Measurements from ENCODE around the gene EXD3. TPM values are rescaled to one million over a fixed set of nuclear protein-coding genes. Genes with fewer than 3 reads are reported as not detected.

The EXD3 gene
- total RNA-seq, 2 experiments from 2014 or later = 20.8 to 27.0 TPM

DNA sequence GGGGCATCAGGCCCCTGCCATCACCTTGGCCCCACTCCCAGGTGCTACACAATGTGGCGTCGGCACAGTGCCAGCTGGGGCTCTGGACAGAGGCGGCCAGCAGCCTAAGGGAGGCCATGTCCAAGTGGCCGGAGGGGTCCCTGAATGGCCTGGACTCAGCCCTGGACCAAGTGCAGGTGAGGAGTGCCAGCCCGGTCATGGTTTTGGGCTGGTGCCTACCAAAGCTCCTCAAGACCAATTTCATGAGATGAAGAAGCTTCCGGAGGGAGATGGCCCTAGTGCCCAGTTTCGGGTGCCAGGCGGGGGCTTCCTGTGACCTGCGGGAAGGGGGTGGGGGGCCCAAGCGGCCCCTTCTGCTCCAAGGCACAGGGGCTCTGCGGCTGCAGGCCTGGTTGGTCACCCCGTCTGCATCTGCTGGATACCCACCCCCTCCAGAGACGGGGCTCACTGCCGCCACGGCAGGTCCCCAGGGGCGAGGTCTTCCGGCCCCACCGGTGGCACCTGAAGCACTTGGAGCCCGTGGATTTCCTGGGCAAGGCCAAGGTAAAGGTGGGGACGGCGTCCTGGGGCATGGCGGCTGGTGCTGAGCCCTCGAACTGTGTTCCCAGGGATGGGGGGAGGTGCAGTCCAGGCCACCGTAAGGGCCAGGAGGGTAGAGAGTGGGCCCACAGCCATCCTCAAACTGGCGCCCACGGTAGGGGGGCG, 6.0 kb upstream of the EXD3 start:
- Histone ChIP-seq H2AFZ (ENCODE audit: low read length) (no peak overlapping the region), H3K4me1 (ENCODE audit: insufficient read depth, low read length, poor library complexity, severe bottlenecking) (peaks cover 18% of the 10 kb centered on the region), H3K27ac (ENCODE audit: low read depth, low read length, poor library complexity, severe bottlenecking) (no peak overlapping the region), H3K4me3 (ENCODE audit: low read depth, low read length, poor library complexity, severe bottlenecking) (no peak overlapping the region), H4K20me1 (ENCODE audit: insufficient read depth, low read length) (no peaks in the 10 kb centered on the region), H3K9me3 (ENCODE audit: low read length) (no peaks in the 10 kb centered on the region), H3K36me3 (ENCODE audit: insufficient read depth, low read length) (no peaks in the 10 kb centered on the region), H3K9me2 (ENCODE audit: insufficient read depth, low read length) (no peaks in the 10 kb centered on the region), H3K4me2 (ENCODE audit: low read length) (no peak overlapping the region), H3K79me2 (ENCODE audit: insufficient read depth, low read depth, low read length) (no peaks in the 10 kb centered on the region)
- intact Hi-C loops (cut with micrococcal nuclease; ENCODE audit: unreplicated experiment) = no loop called here
- ChIA-PET POLR2A (interaction anchor here (0.6 kb wide), 1 partner anchor 315 kb away, joined by 6 read pairs; no protein-coding TSS in a partner anchor), CTCF (ENCODE audit: unreplicated experiment) (interaction anchor here (0.6 kb wide), 1 partner anchor 159 kb away, joined by 13 read pairs; no protein-coding TSS in a partner anchor)
- BruUV-seq (replicated peaks) = no TSS peak
- no peak for DNase-seq (ENCODE audit: low spot score)
- no peak for TF ChIP-seq EZH2phosphoT487 (IDR thresholded peaks at IDR 0.05; ENCODE audit: borderline replicate concordance, low read depth, low read length)
- TF ChIP-seq, protein P1, sequence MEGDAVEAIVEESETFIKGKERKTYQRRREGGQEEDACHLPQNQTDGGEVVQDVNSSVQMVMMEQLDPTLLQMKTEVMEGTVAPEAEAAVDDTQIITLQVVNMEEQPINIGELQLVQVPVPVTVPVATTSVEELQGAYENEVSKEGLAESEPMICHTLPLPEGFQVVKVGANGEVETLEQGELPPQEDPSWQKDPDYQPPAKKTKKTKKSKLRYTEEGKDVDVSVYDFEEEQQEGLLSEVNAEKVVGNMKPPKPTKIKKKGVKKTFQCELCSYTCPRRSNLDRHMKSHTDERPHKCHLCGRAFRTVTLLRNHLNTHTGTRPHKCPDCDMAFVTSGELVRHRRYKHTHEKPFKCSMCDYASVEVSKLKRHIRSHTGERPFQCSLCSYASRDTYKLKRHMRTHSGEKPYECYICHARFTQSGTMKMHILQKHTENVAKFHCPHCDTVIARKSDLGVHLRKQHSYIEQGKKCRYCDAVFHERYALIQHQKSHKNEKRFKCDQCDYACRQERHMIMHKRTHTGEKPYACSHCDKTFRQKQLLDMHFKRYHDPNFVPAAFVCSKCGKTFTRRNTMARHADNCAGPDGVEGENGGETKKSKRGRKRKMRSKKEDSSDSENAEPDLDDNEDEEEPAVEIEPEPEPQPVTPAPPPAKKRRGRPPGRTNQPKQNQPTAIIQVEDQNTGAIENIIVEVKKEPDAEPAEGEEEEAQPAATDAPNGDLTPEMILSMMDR (conservative IDR thresholded peaks at IDR 0.05; ENCODE audit: low read length) = no peak

DNA sequence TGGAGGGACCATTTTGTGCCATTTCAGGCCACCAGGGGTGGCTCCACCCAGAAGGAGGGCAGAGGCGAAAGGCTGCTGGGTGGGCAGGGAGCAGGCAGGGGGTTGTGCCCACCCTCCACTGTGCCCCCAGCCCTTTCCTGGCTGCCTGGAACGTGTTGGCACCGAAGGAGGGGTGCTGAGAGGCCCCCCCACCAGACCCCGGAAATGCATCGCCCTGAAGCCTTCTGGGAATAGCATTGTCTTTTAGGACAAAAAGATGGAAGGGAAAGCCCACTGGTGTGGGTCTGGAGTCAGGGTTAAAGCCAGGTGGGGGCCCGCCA, 5.3 kb upstream of the EXD3 start:
- H3K4me1 ChIP-seq (ENCODE audit: insufficient read depth, low read length, poor library complexity, severe bottlenecking) = peaks cover 18% of the 10 kb centered on the region
- no peak overlapping the region for H2AFZ ChIP-seq (ENCODE audit: low read length)
- TF ChIP-seq EZH2phosphoT487 (IDR thresholded peaks at IDR 0.05; ENCODE audit: borderline replicate concordance, low read depth, low read length) = no peak
- TF ChIP-seq, protein P1 (conservative IDR thresholded peaks at IDR 0.05; ENCODE audit: low read length) = no peak
- no peaks in the 10 kb centered on the region for H3K79me2 ChIP-seq (ENCODE audit: insufficient read depth, low read depth, low read length)
- CTCF ChIA-PET (ENCODE audit: unreplicated experiment) = interaction anchor here (0.6 kb wide), 1 partner anchor 159 kb away, joined by 13 read pairs; no protein-coding TSS in a partner anchor
- DNase-seq (ENCODE audit: low spot score) = no peak
- H3K4me2 ChIP-seq (ENCODE audit: low read length) = no peak overlapping the region
- H3K27ac ChIP-seq (ENCODE audit: low read depth, low read length, poor library complexity, severe bottlenecking) = no peak overlapping the region
- intact Hi-C loops (cut with micrococcal nuclease; ENCODE audit: unreplicated experiment) = no loop called here
- H3K36me3 ChIP-seq (ENCODE audit: insufficient read depth, low read length) = no peaks in the 10 kb centered on the region
- no peaks in the 10 kb centered on the region for H3K9me2 ChIP-seq (ENCODE audit: insufficient read depth, low read length)
- POLR2A ChIA-PET = interaction anchor here (0.6 kb wide), 1 partner anchor 316 kb away, joined by 6 read pairs; no protein-coding TSS in a partner anchor
- no TSS peak for BruUV-seq (replicated peaks)
- H4K20me1 ChIP-seq (ENCODE audit: insufficient read depth, low read length) = no peaks in the 10 kb centered on the region
- H3K9me3 ChIP-seq (ENCODE audit: low read length) = no peaks in the 10 kb centered on the region
- no peak overlapping the region for H3K4me3 ChIP-seq (ENCODE audit: low read depth, low read length, poor library complexity, severe bottlenecking)
